Ishikawa (cell line): ENCODE results near the gene SUFU.

Source experiments
- CEBPB ChIP-seq: IDR thresholded peaks from 2 replicates; pipeline ENCODE4 v1.6.1; 2012
- CREB1 ChIP-seq: IDR thresholded peaks from 2 replicates; pipeline ENCODE4 v1.6.1; 2012; ENCODE audit warnings: low read depth
- EGR1 ChIP-seq: IDR thresholded peaks from 2 replicates; pipeline ENCODE4 v1.6.1; 2012
- EP300 ChIP-seq: IDR thresholded peaks from 2 replicates; pipeline ENCODE4 v1.6.1; 2012; ENCODE audit warnings: borderline replicate concordance
- FOXM1 ChIP-seq: IDR thresholded peaks from 2 replicates; pipeline ENCODE4 v1.6.1; 2012; ENCODE audit warnings: low read depth, borderline replicate concordance
- MAX ChIP-seq: IDR thresholded peaks from 2 replicates; pipeline ENCODE4 v1.6.1; 2012
- NFIC ChIP-seq: IDR thresholded peaks from 2 replicates; pipeline ENCODE4 v1.6.1; 2012
- RAD21 ChIP-seq: IDR thresholded peaks from 2 replicates; pipeline ENCODE4 v1.6.1; 2012; ENCODE audit warnings: low read depth
- REST ChIP-seq: IDR thresholded peaks from 2 replicates; pipeline ENCODE4 v1.6.1; 2012; ENCODE audit warnings: low read depth, mild to moderate bottlenecking
- TAF1 ChIP-seq: IDR thresholded peaks from 2 replicates; pipeline ENCODE4 v1.6.1; 2012; ENCODE audit warnings: low read depth, mild to moderate bottlenecking
- TCF12 ChIP-seq: IDR thresholded peaks from 2 replicates; pipeline ENCODE4 v1.6.1; 2012; ENCODE audit warnings: low read depth
- TEAD4 ChIP-seq: IDR thresholded peaks from 2 replicates; pipeline ENCODE4 v1.6.1; 2012
- USF1 ChIP-seq: IDR thresholded peaks from 2 replicates; pipeline ENCODE4 v1.6.1; 2012
- YY1 ChIP-seq: IDR thresholded peaks from 2 replicates; pipeline ENCODE4 v1.6.1; 2012; ENCODE audit warnings: low read depth
- ZBTB7A ChIP-seq: IDR thresholded peaks from 2 replicates; pipeline ENCODE4 v1.6.1; 2012; ENCODE audit warnings: low read depth

SUFU gene

GRCh38 chr10:102633287-102633686, 129.5 kb downstream of the SUFU start:
- TF ChIP-seq FOXM1 (no peak), CEBPB (no peak), NFIC (no peak), REST (no peak), TEAD4 (no peak), USF1 (no peak), CREB1 (no peak), EP300 (no peak), EGR1 (no peak), ZBTB7A (no peak), RAD21 (no peak), TAF1 (no peak), TCF12 (no peak), MAX (no peak), YY1 (no peak)

- TF ChIP-seq CREB1 (no peak), ZBTB7A (no peak), TEAD4 (no peak), RAD21 (no peak), YY1 (no peak), FOXM1 (no peak), EGR1 (no peak), USF1 (no peak), EP300 (no peak)
These were observed 130.1 kb downstream of the SUFU start for GRCh38 chr10:102633848-102634247.

- TF ChIP-seq EGR1 (no peak), TCF12 (peak; percentile 35; the same call in 1 of the 2 replicates), TEAD4 (0 out of 2 replicates have a peak, but pooled peaks have one; percentile 26)
These were observed 130.9 kb downstream of the SUFU start for GRCh38 chr10:102634686-102635085.

GRCh38 chr10:102635377-102635776, 131.6 kb downstream of the SUFU start:
- TF ChIP-seq USF1, result no peak

- TF ChIP-seq TAF1, result no peak
- TF ChIP-seq FOXM1, result no peak
- no peak for TF ChIP-seq EP300
- TF ChIP-seq USF1, result no peak
- TF ChIP-seq MAX, result no peak
- TF ChIP-seq EGR1, result no peak
- TF ChIP-seq YY1, result no peak
- no peak for TF ChIP-seq TEAD4
- TF ChIP-seq RAD21, result no peak
- no peak for TF ChIP-seq ZBTB7A
- no peak for TF ChIP-seq NFIC
- TF ChIP-seq TCF12, result no peak
- no peak for TF ChIP-seq REST
- TF ChIP-seq CEBPB, result no peak
- TF ChIP-seq CREB1, result no peak
These were observed 135.8 kb downstream of the SUFU start for GRCh38 chr10:102639537-102639936.

- no peak for TF ChIP-seq CREB1
- no peak for TF ChIP-seq EGR1
- no peak for TF ChIP-seq ZBTB7A
- no peak for TF ChIP-seq CEBPB
- no peak for TF ChIP-seq RAD21
- no peak for TF ChIP-seq USF1
- TF ChIP-seq NFIC, result no peak
- TF ChIP-seq REST, result no peak
These were observed 137.6 kb downstream of the SUFU start for GRCh38 chr10:102641402-102641801.
